ENCODE data around the gene MUC5B. TPM values are rescaled to one million over a fixed set of nuclear protein-coding genes. Genes with fewer than 3 reads are reported as not detected.
"Not testable (repeated sequence)": the region's sequence is repeated elsewhere in the genome, so short reads cannot be mapped to it uniquely, and the experiment has no call there.

The MUC5B gene
- not detected for total RNA-seq
- 0.04 TPM for polyA plus RNA-seq (2013, experiment 1 of 2)
- 0.04 TPM for polyA plus RNA-seq (2013, experiment 2 of 2)
- long read RNA-seq, experiment 1, result 0 reads
- long read RNA-seq, experiment 2, result 0 reads
- long read RNA-seq, experiment 3, result 0 reads
- long read RNA-seq, experiment 4, partial matches to known transcripts, result 1 of 1 reads
- long read RNA-seq, experiment 4, other reads (novel, unspliced or antisense), result 0 of 1 reads

GRCh38 chr11:1222491-1223345 lies at the start of gene MUC5B:
Gene MUC5B (plus strand): TSS chr11:1223066. CDS start chr11:1223124, 58 bp downstream.
- H3K27me3 ChIP-seq (ENCODE audit: control insufficient read depth, insufficient read depth, low read length, poor library complexity, severe bottlenecking), result no peaks in the 10 kb centered on the region
- no peak within 1 kb of the TSS for H3K27ac Mint-ChIP-seq
- no peaks in the 10 kb centered on the region for H3K36me3 Mint-ChIP-seq (ENCODE audit: low read depth)
- H3K4me3 ChIP-seq (ENCODE audit: low read length), result no peak within 1 kb of the TSS
- H3K27me3 Mint-ChIP-seq (ENCODE audit: insufficient read depth), result peaks cover 3% of the 10 kb centered on the region
- no peaks in the 10 kb centered on the region for H3K4me1 Mint-ChIP-seq
- no peaks in the 10 kb centered on the region for H3K9me3 ChIP-seq (ENCODE audit: control insufficient read depth, low read length)
- H3K4me1 ChIP-seq (ENCODE audit: control insufficient read depth, insufficient read depth, low read length), result no peaks in the 10 kb centered on the region
- H3K4me3 Mint-ChIP-seq, result no peak within 1 kb of the TSS
- H3K36me3 ChIP-seq (ENCODE audit: control insufficient read depth, insufficient read depth, low read length), result no peaks in the 10 kb centered on the region
- no peak for TF ChIP-seq CTCF (conservative IDR thresholded peaks at IDR 0.05)
- H3K27ac ChIP-seq (ENCODE audit: low read depth, low read length), result no peak within 1 kb of the TSS
- H3K9ac ChIP-seq (ENCODE audit: extremely low read depth, low read length, poor library complexity, severe bottlenecking), result no peak within 1 kb of the TSS
- no peaks in the 10 kb centered on the region for H3K9me3 Mint-ChIP-seq
- whole genome bisulfite sequencing, 2 experiments (ENCODE audit: insufficient coverage in 1 of 2, insufficient read length in 1 of 2), result 90 to 92% methylated on average over 15 to 34 of the region's 36 CpGs
- peak; percentile 41 for DNase-seq

- H3K27ac ChIP-seq (ENCODE audit: low read depth, low read length); H3K27me3 ChIP-seq (ENCODE audit: control insufficient read depth, insufficient read depth, low read length, poor library complexity, severe bottlenecking); H3K4me3 ChIP-seq (ENCODE audit: low read length); H3K36me3 Mint-ChIP-seq (ENCODE audit: low read depth); H3K4me3 Mint-ChIP-seq; DNase-seq; H3K4me1 ChIP-seq (ENCODE audit: control insufficient read depth, insufficient read depth, low read length); H3K9me3 ChIP-seq (ENCODE audit: control insufficient read depth, low read length); H3K9ac ChIP-seq (ENCODE audit: extremely low read depth, low read length, poor library complexity, severe bottlenecking); H3K4me1 Mint-ChIP-seq; H3K27me3 Mint-ChIP-seq (ENCODE audit: insufficient read depth); H3K36me3 ChIP-seq (ENCODE audit: control insufficient read depth, insufficient read depth, low read length); H3K27ac Mint-ChIP-seq: not testable (repeated sequence)
- WGBS, 2 experiments (ENCODE audit: insufficient coverage in 1 of 2, insufficient read length in 1 of 2), result 72 to 81% methylated on average over 3 of the region's 3 CpGs
- H3K9me3 Mint-ChIP-seq, result peaks cover 15% of the 10 kb centered on the region
Observed at GRCh38 chr11:1173396-1173795, 49.5 kb upstream of the MUC5B start.

GRCh38 chr11:1174441-1175370 lies 48.2 kb upstream of the MUC5B start:
- WGBS, 2 experiments (ENCODE audit: insufficient coverage in 1 of 2, insufficient read length in 1 of 2), result 87 to 92% methylated on average over 20 to 39 of the region's 39 CpGs
- Histone ChIP-seq H3K9ac (ENCODE audit: extremely low read depth, low read length, poor library complexity, severe bottlenecking) (no peak overlapping the region), H3K27ac (ENCODE audit: low read depth, low read length) (no peak overlapping the region), H3K9me3 (ENCODE audit: control insufficient read depth, low read length) (peaks cover 9% of the 10 kb centered on the region), H3K36me3 (ENCODE audit: control insufficient read depth, insufficient read depth, low read length) (no peaks in the 10 kb centered on the region), H3K4me1 (ENCODE audit: control insufficient read depth, insufficient read depth, low read length) (no peaks in the 10 kb centered on the region), H3K27me3 (ENCODE audit: control insufficient read depth, insufficient read depth, low read length, poor library complexity, severe bottlenecking) (no peaks in the 10 kb centered on the region), H3K4me3 (ENCODE audit: low read length) (no peak overlapping the region)
- Mint-ChIP-seq H3K4me1 (no peaks in the 10 kb centered on the region), H3K27ac (no peak overlapping the region), H3K27me3 (ENCODE audit: insufficient read depth) (peaks cover 2% of the 10 kb centered on the region), H3K4me3 (no peak overlapping the region), H3K36me3 (ENCODE audit: low read depth) (no peaks in the 10 kb centered on the region), H3K9me3 (peaks cover 15% of the 10 kb centered on the region)
- no peak for TF ChIP-seq CTCF (conservative IDR thresholded peaks at IDR 0.05)
- no peak for DNase-seq
